GM19239 (cell line): ENCODE measurements around the gene JAM2.
"Not testable (repeated sequence)": the region's sequence is repeated elsewhere in the genome, so short reads cannot be mapped to it uniquely, and the experiment has no call there.

ENCODE experiments used
- DNase-seq: peaks from one replicate; pipeline ENCODE4 v3.0.0; 2011; ENCODE audit warnings: low spot score; ENCODE audit not compliant: insufficient read length
- FAIRE-seq: peaks from 2 replicates; lab custom pipeline; 2011; peaks lifted over from hg19 to GRCh38; lab: Jason Lieb, UNC

JAM2 gene

GRCh38 chr21:25709684-25710265, 70.7 kb downstream of the JAM2 start:
- DNase-seq: no peak
- FAIRE-seq: no peak

GRCh38 chr21:25710550-25710949, 71.5 kb downstream of the JAM2 start:
- DNase-seq: no peak
- FAIRE-seq: no peak

GRCh38 chr21:25714066-25714465, 75.0 kb downstream of the JAM2 start:
- not testable (repeated sequence) for FAIRE-seq, DNase-seq

- FAIRE-seq (no peak), DNase-seq (no peak)
Observed at GRCh38 chr21:25717491-25718147, 78.6 kb downstream of the JAM2 start.

- DNase-seq (no peak), FAIRE-seq (no peak)
Observed at GRCh38 chr21:25721987-25722386, 82.9 kb downstream of the JAM2 start.

GRCh38 chr21:25722631-25723030, 83.6 kb downstream of the JAM2 start:
- DNase-seq: no peak

GRCh38 chr21:25732091-25732760, 93.2 kb downstream of the JAM2 start:
- FAIRE-seq (no peak), DNase-seq (no peak)

More at GRCh38 chr21:25722631-25723030, 83.6 kb downstream of the JAM2 start:
- FAIRE-seq: no peak

GRCh38 chr21:25733859-25734653, 95.0 kb downstream of the JAM2 start:
- FAIRE-seq (peak; percentile 62), DNase-seq (no peak)

GRCh38 chr21:25734654-25734903, 95.5 kb downstream of the JAM2 start:
- no peak for FAIRE-seq
- no peak for DNase-seq

- peak; percentile 100 for FAIRE-seq
- peak; percentile 59 for DNase-seq
Observed at GRCh38 chr21:25734904-25735645, 96.0 kb downstream of the JAM2 start, which contains the start of the genes ATP5PF and GABPA. Gene ATP5PF, minus strand, starts transcription at chr21:25734904. Its CDS starts 5,110 bp downstream, at chr21:25729794. Gene GABPA, plus strand, starts transcription at chr21:25734972. Its CDS starts 6,627 bp downstream, at chr21:25741599.

GRCh38 chr21:25735646-25736597, 96.9 kb downstream of the JAM2 start:
- DNase-seq: no peak
- FAIRE-seq: no peak

GRCh38 chr21:25737421-25737820, 98.4 kb downstream of the JAM2 start:
- FAIRE-seq (no peak), DNase-seq (no peak)

GRCh38 chr21:25742900-25743299, 103.8 kb downstream of the JAM2 start:
- DNase-seq (no peak), FAIRE-seq (no peak)

GRCh38 chr21:25744854-25745253, 105.8 kb downstream of the JAM2 start:
- FAIRE-seq (no peak), DNase-seq (no peak)

GRCh38 chr21:25750085-25750484, 111.0 kb downstream of the JAM2 start:
- FAIRE-seq: no peak

GRCh38 chr21:25752416-25752815, 113.4 kb downstream of the JAM2 start:
- FAIRE-seq (no peak), DNase-seq (no peak)

More at GRCh38 chr21:25750085-25750484, 111.0 kb downstream of the JAM2 start:
- no peak for DNase-seq

- FAIRE-seq (peak; percentile 45), DNase-seq (no peak)
Observed at GRCh38 chr21:25756190-25756932, 117.3 kb downstream of the JAM2 start.

- no peak for DNase-seq
- no peak for FAIRE-seq
Observed at GRCh38 chr21:25757531-25757930, 118.5 kb downstream of the JAM2 start.
